GM23248 (cell line): ENCODE results near the gene JAK2. TPM values are rescaled to one million over a fixed set of nuclear protein-coding genes. Genes with fewer than 3 reads are reported as not detected.
A peak's percentile ranks its signal among the peaks of the same experiment; 100 is the strongest.

Experiments
- DNase-seq: peaks from one replicate; pipeline ENCODE4 v3.0.0-alpha.2; 2015
- H2AFZ ChIP-seq: fragments of 200-600 bp; sonication (generic); 2 replicates; pipeline ENCODE4 v1.6.1; 2016; ENCODE audit warnings: antibody characterized with exemption
- H3F3A ChIP-seq: fragments of 200-600 bp; sonication (generic); 2 replicates; pipeline ENCODE4 v1.6.1; 2016; ENCODE audit warnings: mild to moderate bottlenecking, antibody characterized with exemption, mixed run types; ENCODE audit not compliant: insufficient read depth
- H3K27ac ChIP-seq: fragments of 200-600 bp; sonication (generic); 2 replicates; pipeline ENCODE4 v1.5.1; 2016; ENCODE audit warnings: mild to moderate bottlenecking
- H3K27me3 ChIP-seq: fragments of 200-600 bp; sonication (generic); replicated peaks from 2 replicates; pipeline ENCODE4 v1.6.1; 2016; ENCODE audit warnings: mild to moderate bottlenecking; ENCODE audit not compliant: insufficient read depth
- H3K36me3 ChIP-seq: fragments of 200-600 bp; sonication (generic); 2 replicates; pipeline ENCODE4 v1.6.1; 2016; ENCODE audit warnings: low read depth, mild to moderate bottlenecking
- H3K4me1 ChIP-seq: fragments of 200-600 bp; sonication (generic); 2 replicates; pipeline ENCODE4 v1.6.1; 2016; ENCODE audit warnings: mild to moderate bottlenecking; ENCODE audit not compliant: insufficient read depth
- H3K4me2 ChIP-seq: fragments of 200-600 bp; sonication (generic); one replicate; pipeline ENCODE4 v1.6.1; 2016; ENCODE audit warnings: mild to moderate bottlenecking; ENCODE audit not compliant: unreplicated experiment
- H3K4me3 ChIP-seq: fragments of 200-600 bp; sonication (generic); 2 replicates; pipeline ENCODE4 v1.5.1; 2016; ENCODE audit warnings: mild to moderate bottlenecking
- H3K79me2 ChIP-seq: fragments of 200-600 bp; sonication (generic); 2 replicates; pipeline ENCODE4 v1.6.1; 2016; ENCODE audit warnings: mild to moderate bottlenecking; ENCODE audit not compliant: insufficient read depth
- H3K9ac ChIP-seq: fragments of 200-600 bp; sonication (generic); 2 replicates; pipeline ENCODE4 v1.6.1; 2016; ENCODE audit warnings: mild to moderate bottlenecking
- H3K9me2 ChIP-seq: fragments of 200-600 bp; sonication (generic); 2 replicates; pipeline ENCODE4 v1.6.1; 2016; ENCODE audit warnings: mixed run types, mild to moderate bottlenecking, moderate library complexity; ENCODE audit not compliant: insufficient read depth
- H3K9me3 ChIP-seq: fragments of 200-600 bp; sonication (generic); one replicate; pipeline ENCODE4 v1.6.1; 2017; ENCODE audit warnings: low read depth
- H4K20me1 ChIP-seq: fragments of 200-600 bp; sonication (generic); 2 replicates; pipeline ENCODE4 v1.6.0; 2016; ENCODE audit not compliant: insufficient read depth
- EZH2 ChIP-seq: fragments of 200-600 bp; sonication (generic); IDR thresholded peaks from 2 replicates; pipeline ENCODE4 v1.6.1; 2018; ENCODE audit warnings: antibody characterized with exemption, mild to moderate bottlenecking; ENCODE audit not compliant: insufficient read depth, poor library complexity, severe bottlenecking
- EZH2phosphoT487 ChIP-seq: fragments of 200-600 bp; sonication (generic); IDR thresholded peaks from 2 replicates; pipeline ENCODE4 v1.6.1; 2018; ENCODE audit warnings: antibody characterized with exemption, moderate library complexity, mild to moderate bottlenecking, low read depth; ENCODE audit not compliant: insufficient read depth
- WGBS, 2 experiments: methylation state at CpG; one replicate each; pipeline ENCODE4 v1.1.6; 2015 to 2017; ENCODE audit warnings: low lambda C conversion rate in 2 of 2, low coverage in 1 of 2; ENCODE audit errors: missing lambda C conversion rate in 2 of 2; 5-methylcytosine and 5-hydroxymethylcytosine counted together
- in situ Hi-C: fragments of 300-500 bp; cut with MboI; formaldehyde crosslinking; loops from 2 replicates; pipeline ENCODE4 v1.15.0; 2020
- polyA plus RNA-seq: library from polyadenylated mRNA; unstranded; fragments of >200 nt; fragmentation: Nextera tagmentation; extraction: Ambion mirVana; gene quantifications from 2 replicates; pipeline ENCODE4 v1.2.1, GENCODE V29; 2016
- total RNA-seq: library from RNA; depleted of rRNA; stranded (reverse); fragments of >200 nt; shearing (Covaris generic); gene quantifications from 2 replicates; pipeline ENCODE4 v1.2.3, GENCODE V29; 2014

Gene JAK2
- total and polyA plus RNA-seq, 2 experiments from 2014 or later = 5.0 to 6.5 TPM

- H3K4me2 ChIP-seq = peak overlapping the region; percentile 10
- H3K27ac ChIP-seq = no peak overlapping the region
- DNase-seq = peak; percentile 41
- no peak overlapping the region for H3K4me3 ChIP-seq
- H3K27me3 ChIP-seq = no peaks in the 10 kb centered on the region
- H3K9ac ChIP-seq = no peak overlapping the region
- H3F3A ChIP-seq = peaks cover 5% of the 10 kb centered on the region; the same call in 1 of the 2 replicates
- no peak overlapping the region for H2AFZ ChIP-seq
- TF ChIP-seq EZH2phosphoT487 (no peak), EZH2 (no peak)
- no peaks in the 10 kb centered on the region for H3K9me2 ChIP-seq
- 67 to 68% methylated on average over 1 of the region's 1 CpG for WGBS, 2 experiments
- in situ Hi-C loops = no loop called here
- H3K79me2 ChIP-seq = no peaks in the 10 kb centered on the region
- H3K9me3 ChIP-seq = no peaks in the 10 kb centered on the region
- H4K20me1 ChIP-seq = no peaks in the 10 kb centered on the region
- peaks cover 14% of the 10 kb centered on the region for H3K4me1 ChIP-seq
- H3K36me3 ChIP-seq = no peaks in the 10 kb centered on the region
Observed at GRCh38 chr9:4973246-4973645, 11.8 kb upstream of the JAK2 start.

GRCh38 chr9:4973902-4974301 is 11.2 kb upstream of the JAK2 start:
- Histone ChIP-seq H3F3A (peaks cover 5% of the 10 kb centered on the region; the same call in 1 of the 2 replicates), H3K4me1 (peaks cover 14% of the 10 kb centered on the region), H2AFZ (no peak overlapping the region), H3K27me3 (no peaks in the 10 kb centered on the region), H3K27ac (no peak overlapping the region), H3K4me2 (peak overlapping the region; percentile 10), H3K9me3 (no peaks in the 10 kb centered on the region), H3K9ac (no peak overlapping the region), H3K9me2 (no peaks in the 10 kb centered on the region), H4K20me1 (no peaks in the 10 kb centered on the region), H3K36me3 (no peaks in the 10 kb centered on the region), H3K4me3 (no peak overlapping the region), H3K79me2 (no peaks in the 10 kb centered on the region)
- TF ChIP-seq EZH2phosphoT487 (no peak), EZH2 (no peak)
- WGBS, 2 experiments = 39 to 54% methylated on average over 1 of the region's 1 CpG
- in situ Hi-C loops = no loop called here
- no peak for DNase-seq

GRCh38 chr9:4979239-4979638 is 5.8 kb upstream of the JAK2 start:
- no peaks in the 10 kb centered on the region for H4K20me1 ChIP-seq
- H3K79me2 ChIP-seq = no peaks in the 10 kb centered on the region
- H3K27ac ChIP-seq = no peak overlapping the region
- H3K9me3 ChIP-seq = no peaks in the 10 kb centered on the region
- H3K27me3 ChIP-seq = no peaks in the 10 kb centered on the region
- WGBS, 2 experiments = 69 to 78% methylated on average over 2 of the region's 2 CpGs
- peak; percentile 56 for DNase-seq
- H3K4me3 ChIP-seq = no peak overlapping the region
- no peaks in the 10 kb centered on the region for H3K36me3 ChIP-seq
- no peak overlapping the region for H3K9ac ChIP-seq
- no peak overlapping the region for H3K4me2 ChIP-seq
- peaks cover 17% of the 10 kb centered on the region for H3F3A ChIP-seq
- H3K9me2 ChIP-seq = no peaks in the 10 kb centered on the region
- in situ Hi-C loops = no loop called here
- peaks cover 4% of the 10 kb centered on the region for H3K4me1 ChIP-seq
- H2AFZ ChIP-seq = no peak overlapping the region
- TF ChIP-seq EZH2 (no peak), EZH2phosphoT487 (no peak)

- no peak overlapping the region for H3K9ac ChIP-seq
- no peaks in the 10 kb centered on the region for H4K20me1 ChIP-seq
- no peaks in the 10 kb centered on the region for H3K79me2 ChIP-seq
- peaks cover 4% of the 10 kb centered on the region for H3K4me1 ChIP-seq
- peak; percentile 20 for DNase-seq
- no peaks in the 10 kb centered on the region for H3K9me3 ChIP-seq
- H3F3A ChIP-seq = peaks cover 19% of the 10 kb centered on the region
- H3K27me3 ChIP-seq = no peaks in the 10 kb centered on the region
- H3K27ac ChIP-seq = no peak overlapping the region
- no peak overlapping the region for H3K4me3 ChIP-seq
- H3K4me2 ChIP-seq = no peak overlapping the region
- H3K36me3 ChIP-seq = no peaks in the 10 kb centered on the region
- no peaks in the 10 kb centered on the region for H3K9me2 ChIP-seq
- H2AFZ ChIP-seq = no peak overlapping the region
- WGBS, 2 experiments = 83 to 84% methylated on average over 4 of the region's 4 CpGs
- in situ Hi-C loops = no loop called here
- TF ChIP-seq EZH2phosphoT487 (no peak), EZH2 (no peak)
Observed at GRCh38 chr9:4980086-4980727, 4.9 kb upstream of the JAK2 start.
